Stimulated activated CD8-positive, alpha-beta memory T cell treated with anti-CD3 and anti-CD28 coated beads, Interleukin-4, amount 100 ng/mL, for 4 hours (primary cell): ENCODE measurements around the gene MTG1.
"Not testable (repeated sequence)": the region's sequence is repeated elsewhere in the genome, so short reads cannot be mapped to it uniquely, and the experiment has no call there.

Source experiments
- DNase-seq, 2 donors: peaks; one replicate each; pipeline ENCODE4 v3.0.0-alpha.2; 2020; ENCODE audit warnings: low read depth in 2 of 2, low spot score in 1 of 2

Gene MTG1

GRCh38 chr10:133377818-133378250, 16.1 kb upstream of the MTG1 start:
- DNase-seq = no peak

- no peak for DNase-seq
These were observed 15.5 kb upstream of the MTG1 start for GRCh38 chr10:133378251-133379096.

- DNase-seq = no peak
These were observed 14.7 kb upstream of the MTG1 start, which contains the start of gene PAOX for GRCh38 chr10:133379152-133379800. Gene PAOX (plus strand): TSS chr10:133379262. CDS start chr10:133379317, 55 bp downstream.

- DNase-seq = no peak
These were observed 13.9 kb upstream of the MTG1 start for GRCh38 chr10:133379801-133380666.

GRCh38 chr10:133381036-133381435, 12.9 kb upstream of the MTG1 start:
- DNase-seq = no peak

- DNase-seq = no peak
These were observed 10.4 kb upstream of the MTG1 start for GRCh38 chr10:133383551-133383950.

- DNase-seq = no peak
These were observed 9.9 kb upstream of the MTG1 start for GRCh38 chr10:133384071-133384470.

GRCh38 chr10:133385214-133385613, 8.7 kb upstream of the MTG1 start:
- DNase-seq = no peak

- DNase-seq = not testable (repeated sequence)
These were observed 7.0 kb upstream of the MTG1 start for GRCh38 chr10:133386951-133387350.

GRCh38 chr10:133388236-133388972, 5.6 kb upstream of the MTG1 start:
- no peak for DNase-seq

- DNase-seq = no peak
These were observed 4.8 kb upstream of the MTG1 start for GRCh38 chr10:133388973-133389818.

- DNase-seq = no peak
These were observed 3.2 kb upstream of the MTG1 start for GRCh38 chr10:133390597-133391248.

- no peak for DNase-seq
These were observed 2.7 kb upstream of the MTG1 start for GRCh38 chr10:133391249-133391635.

GRCh38 chr10:133391761-133392518, 2.0 kb upstream of the MTG1 start:
- DNase-seq = no peak

GRCh38 chr10:133393401-133394063, 425 bp upstream of the MTG1 start:
- DNase-seq = peak in 1 of 2 donors; percentile 85

- no peak for DNase-seq
These were observed 854 bp downstream of the MTG1 start for GRCh38 chr10:133394801-133395221.

GRCh38 chr10:133396035-133396624, 2.2 kb downstream of the MTG1 start:
- no peak for DNase-seq

GRCh38 chr10:133397938-133398337, 4.0 kb downstream of the MTG1 start:
- no peak for DNase-seq
